Measurements from ENCODE around the gene SORCS2. TPM values are rescaled to one million over a fixed set of nuclear protein-coding genes. Genes with fewer than 3 reads are reported as not detected.

The SORCS2 gene
- total and polyA plus RNA-seq, 4 donors: 2.2 to 7.7 (median 2.5) TPM

DNA sequence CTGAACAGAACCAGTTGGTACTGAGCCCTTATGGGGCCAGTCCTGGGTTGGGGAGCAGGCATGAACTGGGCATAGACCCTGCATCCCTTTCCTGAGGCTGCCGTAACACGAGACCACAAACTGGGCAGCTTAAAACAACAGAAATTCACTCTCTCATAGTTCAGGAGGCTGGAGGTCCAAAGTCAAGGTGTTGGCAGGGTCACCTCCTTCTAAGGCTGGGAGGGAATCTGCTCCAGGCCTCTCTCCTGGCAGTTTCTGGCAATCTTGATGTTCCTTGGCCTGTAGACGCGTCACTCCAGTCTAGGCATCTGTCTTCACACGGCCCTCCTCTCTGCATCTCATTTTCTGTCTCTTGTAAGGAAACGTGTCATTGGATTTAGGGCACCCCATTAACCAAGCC is 19.8 kb upstream of the SORCS2 start:
- 91 to 96% methylated on average over 6 of the region's 6 CpGs for WGBS, 2 donors
- TF ChIP-seq, protein P1, sequence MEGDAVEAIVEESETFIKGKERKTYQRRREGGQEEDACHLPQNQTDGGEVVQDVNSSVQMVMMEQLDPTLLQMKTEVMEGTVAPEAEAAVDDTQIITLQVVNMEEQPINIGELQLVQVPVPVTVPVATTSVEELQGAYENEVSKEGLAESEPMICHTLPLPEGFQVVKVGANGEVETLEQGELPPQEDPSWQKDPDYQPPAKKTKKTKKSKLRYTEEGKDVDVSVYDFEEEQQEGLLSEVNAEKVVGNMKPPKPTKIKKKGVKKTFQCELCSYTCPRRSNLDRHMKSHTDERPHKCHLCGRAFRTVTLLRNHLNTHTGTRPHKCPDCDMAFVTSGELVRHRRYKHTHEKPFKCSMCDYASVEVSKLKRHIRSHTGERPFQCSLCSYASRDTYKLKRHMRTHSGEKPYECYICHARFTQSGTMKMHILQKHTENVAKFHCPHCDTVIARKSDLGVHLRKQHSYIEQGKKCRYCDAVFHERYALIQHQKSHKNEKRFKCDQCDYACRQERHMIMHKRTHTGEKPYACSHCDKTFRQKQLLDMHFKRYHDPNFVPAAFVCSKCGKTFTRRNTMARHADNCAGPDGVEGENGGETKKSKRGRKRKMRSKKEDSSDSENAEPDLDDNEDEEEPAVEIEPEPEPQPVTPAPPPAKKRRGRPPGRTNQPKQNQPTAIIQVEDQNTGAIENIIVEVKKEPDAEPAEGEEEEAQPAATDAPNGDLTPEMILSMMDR (IDR thresholded peaks at IDR 0.05; ENCODE audit: control extremely low read depth, extremely low read depth): no peak

DNA sequence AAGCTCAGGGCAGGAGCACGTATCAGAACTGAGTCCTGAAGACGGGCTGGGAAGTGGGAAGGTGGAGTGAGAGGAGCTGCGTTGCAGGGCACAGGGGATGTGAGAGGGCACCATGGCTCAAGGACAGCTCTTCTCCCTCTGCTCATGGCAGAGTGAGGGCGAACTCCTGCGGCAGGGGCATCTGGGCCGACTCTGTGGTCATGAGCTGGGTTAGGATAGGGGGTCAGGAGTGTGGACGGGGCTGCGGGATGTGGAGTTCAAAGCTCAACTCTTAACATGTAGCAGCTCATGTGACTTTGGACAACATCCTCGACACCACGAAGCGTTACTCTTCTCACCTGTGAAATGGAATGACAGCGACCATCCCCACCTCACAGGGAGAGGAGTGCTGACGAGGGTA is 19.4 kb upstream of the SORCS2 start:
- peak in 1 of 3 donors; percentile 9 for DNase-seq
- TF ChIP-seq, protein P1 (IDR thresholded peaks at IDR 0.05; ENCODE audit: control extremely low read depth, extremely low read depth): no peak
- Histone ChIP-seq H3K4me3 (no peak overlapping the region), H3K9me3 (ENCODE audit: control insufficient read depth in 4 of 4, insufficient read depth in 3 of 4, low read length in 3 of 4) (no peaks in the 10 kb centered on the region), H3K36me3 (ENCODE audit: control insufficient read depth in 4 of 4, insufficient read depth in 4 of 4, low read length in 4 of 4) (no peaks in the 10 kb centered on the region), H3K4me1 (ENCODE audit: control insufficient read depth in 5 of 5, insufficient read depth in 5 of 5, low read length in 5 of 5) (no peaks in the 10 kb centered on the region), H3K27me3 (ENCODE audit: control insufficient read depth in 3 of 3, insufficient read depth in 3 of 3, low read length in 2 of 3) (no peaks in the 10 kb centered on the region), H3K9ac (ENCODE audit: insufficient read depth in 1 of 2, low read length in 2 of 2) (no peak overlapping the region), H3K27ac (ENCODE audit: low read depth in 1 of 2, low read length in 1 of 2) (no peak overlapping the region)
- WGBS, 2 donors: 86 to 91% methylated on average over 13 of the region's 13 CpGs
- ATAC-seq (ENCODE audit: insufficient read depth, low FRiP score): no peak

More for the DNA sequence above, 19.8 kb upstream of the SORCS2 start:
- H3K4me1 ChIP-seq (ENCODE audit: control insufficient read depth in 5 of 5, insufficient read depth in 5 of 5, low read length in 5 of 5): no peaks in the 10 kb centered on the region
- no peaks in the 10 kb centered on the region for H3K36me3 ChIP-seq (ENCODE audit: control insufficient read depth in 4 of 4, insufficient read depth in 4 of 4, low read length in 4 of 4)
- no peak overlapping the region for H3K9ac ChIP-seq (ENCODE audit: insufficient read depth in 1 of 2, low read length in 2 of 2)
- ATAC-seq (ENCODE audit: insufficient read depth, low FRiP score) (no peak), DNase-seq (no peak)
- H3K27me3 ChIP-seq (ENCODE audit: control insufficient read depth in 3 of 3, insufficient read depth in 3 of 3, low read length in 2 of 3): no peaks in the 10 kb centered on the region
- H3K9me3 ChIP-seq (ENCODE audit: control insufficient read depth in 4 of 4, insufficient read depth in 3 of 4, low read length in 3 of 4): no peaks in the 10 kb centered on the region
- H3K4me3 ChIP-seq: no peak overlapping the region
- H3K27ac ChIP-seq (ENCODE audit: low read depth in 1 of 2, low read length in 1 of 2): no peak overlapping the region

DNA sequence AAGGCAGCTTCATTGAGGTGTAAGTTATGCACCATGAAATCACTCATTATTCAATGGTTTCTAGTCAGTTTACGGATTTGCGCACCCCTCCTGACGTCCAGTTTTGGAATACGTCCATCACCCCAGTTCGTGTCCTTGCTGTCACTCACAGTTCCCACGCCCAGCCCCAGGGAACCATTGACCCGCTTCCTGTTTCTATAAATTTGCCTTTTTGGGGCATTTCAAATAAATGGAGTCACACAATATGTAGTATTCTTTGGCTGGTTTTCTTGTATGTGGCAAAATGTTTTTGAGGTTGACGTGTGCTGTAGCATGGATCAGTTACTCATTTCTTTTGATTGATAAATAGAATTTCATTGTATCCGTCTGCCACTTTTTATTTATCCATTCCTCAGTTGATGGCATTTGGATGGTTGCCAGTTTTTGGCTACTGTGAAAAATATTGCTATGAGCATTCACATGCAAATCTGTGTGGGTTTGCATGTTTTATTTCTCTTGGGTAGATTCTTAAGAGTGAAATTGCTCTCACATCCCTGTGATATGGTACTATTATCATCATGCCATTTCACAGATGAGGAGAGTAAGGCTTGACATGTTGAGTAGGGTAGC is 18.4 kb upstream of the SORCS2 start:
- Histone ChIP-seq H3K27me3 (ENCODE audit: control insufficient read depth in 3 of 3, insufficient read depth in 3 of 3, low read length in 2 of 3) (no peaks in the 10 kb centered on the region), H3K4me1 (ENCODE audit: control insufficient read depth in 5 of 5, insufficient read depth in 5 of 5, low read length in 5 of 5) (no peaks in the 10 kb centered on the region), H3K9me3 (ENCODE audit: control insufficient read depth in 4 of 4, insufficient read depth in 3 of 4, low read length in 3 of 4) (no peaks in the 10 kb centered on the region), H3K4me3 (no peak overlapping the region), H3K9ac (ENCODE audit: insufficient read depth in 1 of 2, low read length in 2 of 2) (no peak overlapping the region), H3K36me3 (ENCODE audit: control insufficient read depth in 4 of 4, insufficient read depth in 4 of 4, low read length in 4 of 4) (no peaks in the 10 kb centered on the region), H3K27ac (ENCODE audit: low read depth in 1 of 2, low read length in 1 of 2) (no peak overlapping the region)
- TF ChIP-seq, protein P1 (IDR thresholded peaks at IDR 0.05; ENCODE audit: control extremely low read depth, extremely low read depth): no peak
- DNase-seq (peak in 1 of 3 donors; percentile 6), ATAC-seq (ENCODE audit: insufficient read depth, low FRiP score) (no peak)
- 69 to 74% methylated on average over 9 of the region's 9 CpGs for WGBS, 2 donors

DNA sequence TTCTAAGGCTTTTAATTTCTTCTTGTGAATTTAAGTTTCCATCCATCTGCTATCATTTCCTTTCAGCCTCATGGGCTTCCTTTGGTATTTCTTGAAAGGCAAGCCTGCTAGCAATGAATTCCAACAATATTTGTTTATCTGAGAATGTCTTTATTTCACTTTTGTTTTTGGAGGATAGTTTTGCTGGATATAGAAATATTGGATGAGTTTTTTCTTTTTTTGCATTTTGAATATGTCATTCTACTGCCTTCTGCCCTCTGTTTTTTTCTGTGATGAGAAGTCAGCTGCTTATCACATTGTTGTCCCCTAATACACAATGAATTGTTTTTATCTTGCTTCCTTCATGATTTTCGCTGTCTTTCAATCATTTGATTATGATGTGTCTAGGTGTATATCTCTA is 13.2 kb upstream of the SORCS2 start:
- WGBS, 2 donors: 92% methylated on average over 1 of the region's 1 CpG
- H3K27ac ChIP-seq (ENCODE audit: low read depth in 1 of 2, low read length in 1 of 2): no peak overlapping the region
- no peaks in the 10 kb centered on the region for H3K36me3 ChIP-seq (ENCODE audit: control insufficient read depth in 4 of 4, insufficient read depth in 4 of 4, low read length in 4 of 4)
- H3K4me3 ChIP-seq: no peak overlapping the region
- TF ChIP-seq, protein P1 (IDR thresholded peaks at IDR 0.05; ENCODE audit: control extremely low read depth, extremely low read depth): no peak
- H3K27me3 ChIP-seq (ENCODE audit: control insufficient read depth in 3 of 3, insufficient read depth in 3 of 3, low read length in 2 of 3): no peaks in the 10 kb centered on the region
- no peak overlapping the region for H3K9ac ChIP-seq (ENCODE audit: insufficient read depth in 1 of 2, low read length in 2 of 2)
- H3K4me1 ChIP-seq (ENCODE audit: control insufficient read depth in 5 of 5, insufficient read depth in 5 of 5, low read length in 5 of 5): no peaks in the 10 kb centered on the region
- DNase-seq (no peak), ATAC-seq (ENCODE audit: insufficient read depth, low FRiP score) (no peak)
- H3K9me3 ChIP-seq (ENCODE audit: control insufficient read depth in 4 of 4, insufficient read depth in 3 of 4, low read length in 3 of 4): no peaks in the 10 kb centered on the region
